Measurements from ENCODE around the gene PRC1.
"Not testable (repeated sequence)": the region's sequence is repeated elsewhere in the genome, so short reads cannot be mapped to it uniquely, and the experiment has no call there.

The PRC1 gene

GRCh38 chr15:91027677-91028076 is 33.3 kb upstream of the PRC1 start:
- TF ChIP-seq CTCF (IDR thresholded peaks at IDR 0.05; ENCODE audit: low read depth, low read length) = no peak
- DNase-seq (ENCODE audit: extremely low read depth, low read depth) = no peak

- no peak for DNase-seq (ENCODE audit: extremely low read depth, low read depth)
- no peak for TF ChIP-seq CTCF (IDR thresholded peaks at IDR 0.05; ENCODE audit: low read depth, low read length)
Measured at GRCh38 chr15:91023720-91024119, 29.4 kb upstream of the PRC1 start.

GRCh38 chr15:91022832-91023129 is 28.4 kb upstream of the PRC1 start:
- TF ChIP-seq CTCF (IDR thresholded peaks at IDR 0.05; ENCODE audit: low read depth, low read length) = no peak
- DNase-seq (ENCODE audit: extremely low read depth, low read depth) = no peak

- peak; percentile 28 for DNase-seq (ENCODE audit: extremely low read depth, low read depth)
- no peak for TF ChIP-seq CTCF (IDR thresholded peaks at IDR 0.05; ENCODE audit: low read depth, low read length)
Measured at GRCh38 chr15:91022075-91022831, 27.9 kb upstream of the PRC1 start, which contains the start of gene VPS33B. VPS33B (minus strand) TSS chr15:91022594; CDS start chr15:91022249, 345 bp downstream.

GRCh38 chr15:91021516-91022074 is 27.3 kb upstream of the PRC1 start:
- TF ChIP-seq CTCF (IDR thresholded peaks at IDR 0.05; ENCODE audit: low read depth, low read length) = no peak
- no peak for DNase-seq (ENCODE audit: extremely low read depth, low read depth)

- DNase-seq (ENCODE audit: extremely low read depth, low read depth) = no peak
- no peak for TF ChIP-seq CTCF (IDR thresholded peaks at IDR 0.05; ENCODE audit: low read depth, low read length)
Measured at GRCh38 chr15:91018158-91018557, 23.8 kb upstream of the PRC1 start.

GRCh38 chr15:91017716-91018115 is 23.4 kb upstream of the PRC1 start:
- DNase-seq (ENCODE audit: extremely low read depth, low read depth) = no peak
- TF ChIP-seq CTCF (IDR thresholded peaks at IDR 0.05; ENCODE audit: low read depth, low read length) = no peak

GRCh38 chr15:91013701-91014100 is 19.4 kb upstream of the PRC1 start:
- DNase-seq (ENCODE audit: extremely low read depth, low read depth) = not testable (repeated sequence)
